ENCODE measurements around the gene SMYD1.

SMYD1 gene

GRCh38 chr2:88125924-88126771 lies 58.5 kb downstream of the SMYD1 start:
- no peaks in the 10 kb centered on the region for H3K36me3 ChIP-seq (replicated peaks in 1 of 2; ENCODE audit: control insufficient read depth in 2 of 2, insufficient read depth in 2 of 2, low read length in 2 of 2)
- H3K14ac ChIP-seq (ENCODE audit: low read length): peak overlapping the region; percentile 6
- no peak overlapping the region for H3K4me2 ChIP-seq (ENCODE audit: insufficient read depth, low read length, poor library complexity, severe bottlenecking)
- H3K4me3 ChIP-seq (ENCODE audit: low read length in 2 of 2): no peak overlapping the region
- no peak overlapping the region for H3K4ac ChIP-seq (ENCODE audit: low read length)
- no peak overlapping the region for H3K23ac ChIP-seq (ENCODE audit: low read depth, low read length, poor library complexity)
- no peak overlapping the region for H2AK5ac ChIP-seq (ENCODE audit: low read depth, low read length)
- H2BK15ac ChIP-seq (ENCODE audit: low read length): no peak overlapping the region
- H4K8ac ChIP-seq (ENCODE audit: low read depth, low read length): no peak overlapping the region
- no peak for DNase-seq (ENCODE audit: low spot score)
- no CpG with 5 or more reads among the region's 11 CpGs for WGBS, 2 donors (ENCODE audit: extremely low coverage in 2 of 2, insufficient read length in 2 of 2, insufficient replicate concordance in 1 of 2)
- H3K27me3 ChIP-seq (ENCODE audit: control insufficient read depth in 3 of 3, insufficient read depth in 3 of 3, low read depth in 1 of 3, low read length in 3 of 3): peaks cover 0 to 21% (median 0%) of the 10 kb centered on the region in 3 experiments
- H3K79me1 ChIP-seq (ENCODE audit: low read depth, low read length): no peaks in the 10 kb centered on the region
- H2BK120ac ChIP-seq (ENCODE audit: low read depth, low read length): no peak overlapping the region
- no peaks in the 10 kb centered on the region for H3K9me3 ChIP-seq (replicated peaks in 1 of 2; ENCODE audit: control insufficient read depth in 2 of 2, insufficient read depth in 1 of 2, low read depth in 1 of 2, low read length in 2 of 2)
- H4K91ac ChIP-seq (ENCODE audit: low read depth, low read length, poor library complexity): no peak overlapping the region
- no peaks in the 10 kb centered on the region for H3K4me1 ChIP-seq (ENCODE audit: control insufficient read depth in 2 of 2, insufficient read depth in 1 of 2, low read depth in 1 of 2, low read length in 2 of 2)
- H2BK5ac ChIP-seq (ENCODE audit: low read length): no peak overlapping the region
- no peak overlapping the region for H3K9ac ChIP-seq (ENCODE audit: low read depth, low read length, poor library complexity)
- no peak overlapping the region for H3K27ac ChIP-seq (replicated peaks; ENCODE audit: low read length)
- H2BK12ac ChIP-seq (ENCODE audit: low read length): no peak overlapping the region
- H3K18ac ChIP-seq (ENCODE audit: low read length): no peak overlapping the region
- H2AFZ ChIP-seq (ENCODE audit: low read length): no peak overlapping the region

GRCh38 chr2:88126772-88127637 lies 59.4 kb downstream of the SMYD1 start:
- Histone ChIP-seq H3K23ac (ENCODE audit: low read depth, low read length, poor library complexity) (no peak overlapping the region), H3K9me3 (replicated peaks in 1 of 2; ENCODE audit: control insufficient read depth in 2 of 2, insufficient read depth in 1 of 2, low read depth in 1 of 2, low read length in 2 of 2) (no peaks in the 10 kb centered on the region), H3K9ac (ENCODE audit: low read depth, low read length, poor library complexity) (no peak overlapping the region), H4K91ac (ENCODE audit: low read depth, low read length, poor library complexity) (no peak overlapping the region), H3K4ac (ENCODE audit: low read length) (no peak overlapping the region), H4K8ac (ENCODE audit: low read depth, low read length) (no peak overlapping the region), H2BK120ac (ENCODE audit: low read depth, low read length) (no peak overlapping the region), H3K27me3 (ENCODE audit: control insufficient read depth in 3 of 3, insufficient read depth in 3 of 3, low read depth in 1 of 3, low read length in 3 of 3) (peaks cover 0 to 21% (median 0%) of the 10 kb centered on the region in 3 experiments), H2BK5ac (ENCODE audit: low read length) (no peak overlapping the region), H3K18ac (ENCODE audit: low read length) (no peak overlapping the region), H3K4me3 (ENCODE audit: low read length in 2 of 2) (no peak overlapping the region), H3K4me1 (ENCODE audit: control insufficient read depth in 2 of 2, insufficient read depth in 1 of 2, low read depth in 1 of 2, low read length in 2 of 2) (no peaks in the 10 kb centered on the region), H2BK15ac (ENCODE audit: low read length) (no peak overlapping the region), H3K36me3 (replicated peaks in 1 of 2; ENCODE audit: control insufficient read depth in 2 of 2, insufficient read depth in 2 of 2, low read length in 2 of 2) (no peaks in the 10 kb centered on the region), H3K14ac (ENCODE audit: low read length) (peak overlapping the region; percentile 6), H3K27ac (replicated peaks; ENCODE audit: low read length) (no peak overlapping the region), H3K4me2 (ENCODE audit: insufficient read depth, low read length, poor library complexity, severe bottlenecking) (no peak overlapping the region), H3K79me1 (ENCODE audit: low read depth, low read length) (no peaks in the 10 kb centered on the region), H2BK12ac (ENCODE audit: low read length) (no peak overlapping the region), H2AFZ (ENCODE audit: low read length) (no peak overlapping the region), H2AK5ac (ENCODE audit: low read depth, low read length) (no peak overlapping the region)
- no peak for DNase-seq (ENCODE audit: low spot score)
- WGBS, 2 donors (ENCODE audit: extremely low coverage in 2 of 2, insufficient read length in 2 of 2, insufficient replicate concordance in 1 of 2): no CpG with 5 or more reads among the region's 3 CpGs

GRCh38 chr2:88127638-88127887 lies 59.9 kb downstream of the SMYD1 start:
- no CpG with 5 or more reads among the region's 1 CpG for WGBS, 2 donors (ENCODE audit: extremely low coverage in 2 of 2, insufficient read length in 2 of 2, insufficient replicate concordance in 1 of 2)
- Histone ChIP-seq H3K27ac (replicated peaks; ENCODE audit: low read length) (no peak overlapping the region), H3K27me3 (ENCODE audit: control insufficient read depth in 3 of 3, insufficient read depth in 3 of 3, low read depth in 1 of 3, low read length in 3 of 3) (peaks cover 0 to 21% (median 0%) of the 10 kb centered on the region in 3 experiments)

More at GRCh38 chr2:88127638-88127887, 59.9 kb downstream of the SMYD1 start:
- no peak overlapping the region for H3K4me2 ChIP-seq (ENCODE audit: insufficient read depth, low read length, poor library complexity, severe bottlenecking)
- H3K9ac ChIP-seq (ENCODE audit: low read depth, low read length, poor library complexity): no peak overlapping the region
- H3K18ac ChIP-seq (ENCODE audit: low read length): no peak overlapping the region
- no peak overlapping the region for H2BK5ac ChIP-seq (ENCODE audit: low read length)
- no peak overlapping the region for H3K4ac ChIP-seq (ENCODE audit: low read length)
- no peaks in the 10 kb centered on the region for H3K36me3 ChIP-seq (replicated peaks in 1 of 2; ENCODE audit: control insufficient read depth in 2 of 2, insufficient read depth in 2 of 2, low read length in 2 of 2)
- H2BK15ac ChIP-seq (ENCODE audit: low read length): no peak overlapping the region
- H4K91ac ChIP-seq (ENCODE audit: low read depth, low read length, poor library complexity): no peak overlapping the region
- no peak overlapping the region for H2BK120ac ChIP-seq (ENCODE audit: low read depth, low read length)
- no peak for DNase-seq (ENCODE audit: low spot score)
- no peaks in the 10 kb centered on the region for H3K9me3 ChIP-seq (replicated peaks in 1 of 2; ENCODE audit: control insufficient read depth in 2 of 2, insufficient read depth in 1 of 2, low read depth in 1 of 2, low read length in 2 of 2)
- no peak overlapping the region for H4K8ac ChIP-seq (ENCODE audit: low read depth, low read length)
- no peak overlapping the region for H2AFZ ChIP-seq (ENCODE audit: low read length)
- no peak overlapping the region for H3K14ac ChIP-seq (ENCODE audit: low read length)
- H3K4me1 ChIP-seq (ENCODE audit: control insufficient read depth in 2 of 2, insufficient read depth in 1 of 2, low read depth in 1 of 2, low read length in 2 of 2): no peaks in the 10 kb centered on the region
- H3K79me1 ChIP-seq (ENCODE audit: low read depth, low read length): no peaks in the 10 kb centered on the region
- H2BK12ac ChIP-seq (ENCODE audit: low read length): no peak overlapping the region
- H2AK5ac ChIP-seq (ENCODE audit: low read depth, low read length): no peak overlapping the region
- no peak overlapping the region for H3K4me3 ChIP-seq (ENCODE audit: low read length in 2 of 2)
- no peak overlapping the region for H3K23ac ChIP-seq (ENCODE audit: low read depth, low read length, poor library complexity)
